HFFc6 (cell line): Measurements from ENCODE around the gene KRT74. TPM values are rescaled to one million over a fixed set of nuclear protein-coding genes. Genes with fewer than 3 reads are reported as not detected.

Source experiments
- DNase-seq: peaks from one replicate; pipeline ENCODE4 v3.0.0-alpha.2; 2018
- H3K27ac Mint-ChIP-seq: 2 replicates; pipeline ENCODE4 v1.8.0; 2020; ENCODE audit warnings: mild to moderate bottlenecking, mixed read lengths
- H3K27me3 Mint-ChIP-seq: 2 replicates; pipeline ENCODE4 v1.8.0; 2021; ENCODE audit warnings: mild to moderate bottlenecking, moderate library complexity, mixed read lengths; ENCODE audit not compliant: insufficient read depth
- H3K36me3 Mint-ChIP-seq: 2 replicates; pipeline ENCODE4 v1.8.0; 2021; ENCODE audit warnings: low read depth, mixed read lengths
- H3K4me1 Mint-ChIP-seq: 2 replicates; pipeline ENCODE4 v1.8.0; 2020; ENCODE audit warnings: low read depth, mixed read lengths
- H3K4me3 Mint-ChIP-seq: 2 replicates; pipeline ENCODE4 v1.8.0; 2020; ENCODE audit warnings: mild to moderate bottlenecking, moderate library complexity, mixed read lengths
- H3K9me3 Mint-ChIP-seq: 2 replicates; pipeline ENCODE4 v1.8.0; 2020; ENCODE audit warnings: mild to moderate bottlenecking, mixed read lengths
- CTCF ChIP-seq: fragments of 200-600 bp; sonication (generic); IDR thresholded peaks from 2 replicates; pipeline ENCODE4 v1.5.0; 2021; ENCODE audit warnings: antibody characterized with exemption, mild to moderate bottlenecking
- total RNA-seq, 6 experiments: library from RNA; stranded (reverse); fragmentation: NEBNext Ultra II Directional; extraction: Animal tissue kit (Norgen Biotek cat#: 25700); gene quantifications; 2 replicates in 1 of 6; 3 replicates in 5 of 6; pipeline ENCODE4 v1.2.3, GENCODE V29; 2021

KRT74 gene
- total RNA-seq, 6 experiments from 2014 or later: not detected

GRCh38 chr12:52573306-52573705 lies 337 bp downstream of the KRT74 start:
- H3K36me3 Mint-ChIP-seq: no peaks in the 10 kb centered on the region
- no peak overlapping the region for H3K4me3 Mint-ChIP-seq
- peaks cover 48% of the 10 kb centered on the region for H3K27me3 Mint-ChIP-seq
- no peak for DNase-seq
- no peaks in the 10 kb centered on the region for H3K4me1 Mint-ChIP-seq
- H3K27ac Mint-ChIP-seq: no peak overlapping the region
- no peak for TF ChIP-seq CTCF
- H3K9me3 Mint-ChIP-seq: no peaks in the 10 kb centered on the region

- Mint-ChIP-seq H3K4me1 (no peaks in the 10 kb centered on the region), H3K4me3 (no peak overlapping the region), H3K9me3 (no peaks in the 10 kb centered on the region), H3K27me3 (peaks cover 57% of the 10 kb centered on the region), H3K36me3 (no peaks in the 10 kb centered on the region), H3K27ac (no peak overlapping the region)
- no peak for TF ChIP-seq CTCF
- DNase-seq: no peak
These were observed 3.1 kb downstream of the KRT74 start for GRCh38 chr12:52570511-52570910.

- DNase-seq: no peak
These were observed 5.5 kb downstream of the KRT74 start for GRCh38 chr12:52568111-52568510.

GRCh38 chr12:52566847-52567291 lies 6.8 kb downstream of the KRT74 start:
- no peak overlapping the region for H3K4me3 Mint-ChIP-seq
- H3K9me3 Mint-ChIP-seq: no peaks in the 10 kb centered on the region
- no peak for TF ChIP-seq CTCF
- H3K4me1 Mint-ChIP-seq: no peaks in the 10 kb centered on the region
- no peak for DNase-seq
- peaks cover 49% of the 10 kb centered on the region for H3K27me3 Mint-ChIP-seq
- no peak overlapping the region for H3K27ac Mint-ChIP-seq
- no peaks in the 10 kb centered on the region for H3K36me3 Mint-ChIP-seq

More at GRCh38 chr12:52568111-52568510, 5.5 kb downstream of the KRT74 start:
- Mint-ChIP-seq H3K9me3 (no peaks in the 10 kb centered on the region), H3K27me3 (peaks cover 45% of the 10 kb centered on the region), H3K27ac (no peak overlapping the region), H3K36me3 (no peaks in the 10 kb centered on the region), H3K4me1 (no peaks in the 10 kb centered on the region), H3K4me3 (no peak overlapping the region)
- no peak for TF ChIP-seq CTCF

GRCh38 chr12:52564582-52564981 lies 9.1 kb downstream of the KRT74 start:
- peaks cover 39% of the 10 kb centered on the region for H3K27me3 Mint-ChIP-seq

More at GRCh38 chr12:52564582-52564981, 9.1 kb downstream of the KRT74 start:
- Mint-ChIP-seq H3K27ac (no peak overlapping the region), H3K9me3 (no peaks in the 10 kb centered on the region), H3K4me3 (no peak overlapping the region), H3K4me1 (no peaks in the 10 kb centered on the region), H3K36me3 (no peaks in the 10 kb centered on the region)
- DNase-seq: no peak
- no peak for TF ChIP-seq CTCF
